ENCODE measurements around the gene POLH.
"Not testable (repeated sequence)": the region's sequence is repeated elsewhere in the genome, so short reads cannot be mapped to it uniquely, and the experiment has no call there.

The POLH gene

DNA sequence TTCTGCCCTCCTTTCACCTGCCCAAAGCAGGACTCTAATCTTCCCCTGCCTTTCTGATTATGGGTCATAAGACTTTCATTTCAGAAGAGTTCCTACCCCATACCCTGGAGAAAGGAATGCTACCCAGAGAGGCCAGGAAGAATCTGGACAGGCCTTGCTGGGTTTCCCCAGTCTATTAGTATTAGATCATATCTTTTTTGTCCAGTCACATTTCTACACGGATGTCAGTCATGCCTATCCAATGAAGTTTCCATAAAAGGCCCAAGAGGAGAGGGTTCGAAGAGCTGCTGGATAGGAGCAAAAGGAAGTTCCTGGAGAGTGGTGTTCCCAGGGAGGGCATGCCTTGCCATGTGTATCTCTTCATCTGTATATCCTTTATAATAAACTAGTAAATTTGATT is 3.2 kb downstream of the POLH start:
- DNase-seq (ENCODE audit: low spot score) = no peak
- in situ Hi-C loops (cut with MboI; ENCODE audit: low pct_unique_long_range_greater_than_20kb, low sequenced_read_pairs, unreplicated experiment) = no loop called here
- TF ChIP-seq, protein P1, sequence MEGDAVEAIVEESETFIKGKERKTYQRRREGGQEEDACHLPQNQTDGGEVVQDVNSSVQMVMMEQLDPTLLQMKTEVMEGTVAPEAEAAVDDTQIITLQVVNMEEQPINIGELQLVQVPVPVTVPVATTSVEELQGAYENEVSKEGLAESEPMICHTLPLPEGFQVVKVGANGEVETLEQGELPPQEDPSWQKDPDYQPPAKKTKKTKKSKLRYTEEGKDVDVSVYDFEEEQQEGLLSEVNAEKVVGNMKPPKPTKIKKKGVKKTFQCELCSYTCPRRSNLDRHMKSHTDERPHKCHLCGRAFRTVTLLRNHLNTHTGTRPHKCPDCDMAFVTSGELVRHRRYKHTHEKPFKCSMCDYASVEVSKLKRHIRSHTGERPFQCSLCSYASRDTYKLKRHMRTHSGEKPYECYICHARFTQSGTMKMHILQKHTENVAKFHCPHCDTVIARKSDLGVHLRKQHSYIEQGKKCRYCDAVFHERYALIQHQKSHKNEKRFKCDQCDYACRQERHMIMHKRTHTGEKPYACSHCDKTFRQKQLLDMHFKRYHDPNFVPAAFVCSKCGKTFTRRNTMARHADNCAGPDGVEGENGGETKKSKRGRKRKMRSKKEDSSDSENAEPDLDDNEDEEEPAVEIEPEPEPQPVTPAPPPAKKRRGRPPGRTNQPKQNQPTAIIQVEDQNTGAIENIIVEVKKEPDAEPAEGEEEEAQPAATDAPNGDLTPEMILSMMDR (IDR thresholded peaks at IDR 0.05; ENCODE audit: extremely low read depth, insufficient read depth, missing control alignments) = no peak

DNA sequence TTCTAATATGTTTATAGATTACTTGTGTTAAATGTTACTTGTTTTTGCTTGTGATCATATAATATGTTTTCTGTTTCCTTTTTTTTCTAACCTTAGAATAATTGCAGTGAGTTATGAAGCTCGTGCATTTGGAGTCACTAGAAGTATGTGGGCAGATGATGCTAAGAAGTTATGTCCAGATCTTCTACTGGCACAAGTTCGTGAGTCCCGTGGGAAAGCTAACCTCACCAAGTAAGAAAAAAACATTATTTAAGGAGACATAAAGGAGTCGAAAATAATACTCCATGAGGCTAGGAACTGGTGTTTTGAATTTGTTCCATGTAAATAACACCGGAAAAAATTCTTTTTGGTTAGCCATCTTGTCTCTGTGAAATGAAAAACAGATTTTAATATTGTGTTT is 6.9 kb downstream of the POLH start:
- TF ChIP-seq, protein P1 (IDR thresholded peaks at IDR 0.05; ENCODE audit: extremely low read depth, insufficient read depth, missing control alignments) = no peak
- DNase-seq (ENCODE audit: low spot score) = no peak
- in situ Hi-C loops (cut with MboI; ENCODE audit: low pct_unique_long_range_greater_than_20kb, low sequenced_read_pairs, unreplicated experiment) = no loop called here

DNA sequence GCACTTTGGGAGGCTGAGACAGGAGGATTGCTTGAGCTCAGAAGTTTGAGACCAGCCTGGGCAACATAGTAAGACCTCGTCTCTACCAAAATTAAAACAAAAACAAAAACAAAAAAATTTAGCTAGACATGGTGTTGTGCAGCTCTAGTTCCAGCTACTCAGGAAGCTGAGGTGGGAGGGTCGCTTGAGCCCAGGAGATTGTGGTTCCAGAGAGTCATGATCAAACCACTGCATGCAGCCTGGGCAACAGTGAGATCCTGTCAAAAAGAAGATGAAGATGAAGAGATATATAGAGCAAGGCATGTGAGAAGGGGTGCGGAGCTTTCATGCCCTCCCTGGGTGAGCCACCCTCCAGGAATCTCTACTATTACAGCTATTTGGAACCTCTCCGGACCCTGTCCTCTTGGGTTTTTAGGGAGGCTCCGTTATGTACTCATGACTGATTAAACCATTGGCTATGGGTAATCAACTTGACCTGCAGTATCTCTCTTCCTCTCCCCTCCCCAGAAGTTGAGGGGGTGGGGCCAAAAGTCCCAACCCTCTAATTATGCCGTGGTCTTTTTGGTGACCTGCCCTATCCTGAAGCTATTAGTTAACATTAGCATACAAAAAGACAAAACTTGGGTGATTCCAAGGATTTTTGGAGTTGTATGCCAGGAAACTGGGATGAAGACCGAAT is 9.0 kb downstream of the POLH start:
- DNase-seq (ENCODE audit: low spot score) = no peak
- TF ChIP-seq, protein P1 (IDR thresholded peaks at IDR 0.05; ENCODE audit: extremely low read depth, insufficient read depth, missing control alignments) = no peak
- in situ Hi-C loops (cut with MboI; ENCODE audit: low pct_unique_long_range_greater_than_20kb, low sequenced_read_pairs, unreplicated experiment) = no loop called here

DNA sequence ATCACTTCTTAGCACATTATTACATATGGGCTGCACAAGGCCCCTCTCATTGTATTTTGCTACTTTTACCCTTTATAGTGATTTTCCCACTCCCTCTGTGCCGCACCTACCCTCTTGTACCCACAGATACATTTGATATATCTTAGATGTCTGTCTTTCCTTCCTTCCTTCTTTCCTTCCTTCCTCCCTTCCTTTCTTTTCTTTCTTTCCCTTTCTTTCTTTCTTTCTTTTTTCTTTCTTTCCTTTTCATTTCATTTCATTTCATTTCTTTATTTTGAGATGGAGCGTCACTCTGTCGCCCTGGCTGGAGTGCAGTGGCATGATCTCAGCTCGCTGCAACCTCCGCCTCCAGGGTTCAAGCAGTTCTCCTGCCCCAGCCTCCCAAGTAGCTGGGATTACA is 12.2 kb downstream of the POLH start:
- no peak for DNase-seq (ENCODE audit: low spot score)
- TF ChIP-seq, protein P1 (IDR thresholded peaks at IDR 0.05; ENCODE audit: extremely low read depth, insufficient read depth, missing control alignments) = no peak
- in situ Hi-C loops (cut with MboI; ENCODE audit: low pct_unique_long_range_greater_than_20kb, low sequenced_read_pairs, unreplicated experiment) = no loop called here

DNA sequence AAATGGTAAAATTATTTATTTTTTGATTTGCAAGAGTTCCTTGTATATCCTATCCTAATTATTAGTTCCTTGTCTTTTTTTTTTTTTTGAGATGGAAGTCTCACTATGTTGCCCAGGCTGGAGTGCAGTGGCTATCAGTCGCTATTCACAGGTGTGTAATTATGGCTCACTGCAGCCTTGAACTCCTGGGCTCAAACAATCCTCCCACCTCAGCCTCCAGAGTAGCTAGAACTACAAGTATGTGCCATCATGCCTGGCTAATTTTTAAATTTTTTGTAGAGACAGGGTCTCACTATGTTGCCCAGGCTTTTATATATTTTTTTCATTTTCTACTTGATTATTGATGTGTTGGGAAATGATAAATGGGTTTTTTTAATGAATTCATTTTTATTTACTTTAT is 13.6 kb downstream of the POLH start:
- in situ Hi-C loops (cut with MboI; ENCODE audit: low pct_unique_long_range_greater_than_20kb, low sequenced_read_pairs, unreplicated experiment); DNase-seq (ENCODE audit: low spot score): not testable (repeated sequence)

DNA sequence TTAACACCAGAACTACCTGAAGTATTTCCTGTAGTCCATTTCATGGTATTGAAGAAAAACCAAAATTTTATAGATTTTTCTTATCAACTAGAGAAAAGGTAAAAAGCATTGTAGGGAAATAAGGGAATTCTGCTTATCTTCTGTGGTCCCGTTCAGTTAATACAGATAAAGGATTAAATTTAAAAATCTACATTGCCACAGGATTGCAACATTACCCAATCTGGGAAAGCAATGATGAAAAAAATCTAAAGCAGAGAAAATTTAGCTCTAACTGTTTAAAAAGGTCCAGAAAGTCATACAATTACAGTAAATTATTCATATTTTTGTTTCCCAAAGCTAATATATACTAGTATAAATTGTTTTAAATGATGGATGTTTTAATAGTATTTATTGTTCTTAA is 18.0 kb downstream of the POLH start:
- TF ChIP-seq, protein P1 (IDR thresholded peaks at IDR 0.05; ENCODE audit: extremely low read depth, insufficient read depth, missing control alignments) = no peak
- in situ Hi-C loops (cut with MboI; ENCODE audit: low pct_unique_long_range_greater_than_20kb, low sequenced_read_pairs, unreplicated experiment) = no loop called here
- DNase-seq (ENCODE audit: low spot score) = no peak

DNA sequence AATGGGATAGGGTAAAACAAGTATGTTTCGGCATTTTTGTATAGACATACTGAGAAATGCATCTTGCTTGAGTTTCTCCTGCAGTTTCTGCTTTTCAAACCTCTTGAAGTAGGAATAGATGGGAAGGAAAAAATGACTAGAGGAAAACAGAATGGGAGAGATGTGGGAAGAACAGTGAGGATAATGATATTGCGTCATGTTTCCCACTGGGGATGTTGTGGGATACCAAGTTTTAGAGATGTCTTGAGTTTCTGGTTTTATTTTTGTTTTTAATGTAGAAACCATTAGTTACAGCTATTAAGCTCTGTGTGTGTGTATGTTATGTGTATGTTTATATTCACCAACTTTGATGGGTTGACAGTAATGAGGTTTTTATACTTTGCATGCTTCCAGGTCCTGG is 24.6 kb downstream of the POLH start:
- DNase-seq (ENCODE audit: low spot score) = no peak
- TF ChIP-seq, protein P1 (IDR thresholded peaks at IDR 0.05; ENCODE audit: extremely low read depth, insufficient read depth, missing control alignments) = no peak
- in situ Hi-C loops (cut with MboI; ENCODE audit: low pct_unique_long_range_greater_than_20kb, low sequenced_read_pairs, unreplicated experiment) = no loop called here

All from GM13977 (cell line).